GM23338 (cell line): Measurements from ENCODE around the gene CTTNBP2. TPM values are rescaled to one million over a fixed set of nuclear protein-coding genes. Genes with fewer than 3 reads are reported as not detected.

ENCODE experiments used
- ATAC-seq: fragments of 200-7000 bp; cut with Tn5 transposase; 3 replicates; pipeline ENCODE4 v1.9.1; 2020
- DNase-seq: peaks from one replicate; pipeline ENCODE4 v3.0.0-alpha.2; 2015; ENCODE audit warnings: low spot score
- H2AFZ ChIP-seq: fragments of 200-600 bp; sonication (generic); 2 replicates; pipeline ENCODE4 v1.8.0; 2016; ENCODE audit warnings: antibody characterized with exemption, mild to moderate bottlenecking, moderate library complexity
- H3F3A ChIP-seq: fragments of 200-600 bp; sonication (generic); replicated peaks from 2 replicates; pipeline ENCODE4 v1.8.0; 2017; ENCODE audit warnings: antibody characterized with exemption, mixed run types, low read depth
- H3K27ac ChIP-seq: fragments of 200-600 bp; sonication (generic); 2 replicates; pipeline ENCODE4 v1.6.1; 2016; ENCODE audit warnings: low read depth
- H3K27me3 ChIP-seq: fragments of 200-600 bp; sonication (generic); 2 replicates; pipeline ENCODE4 v1.8.0; 2016; ENCODE audit warnings: mild to moderate bottlenecking, mixed run types, moderate library complexity; ENCODE audit not compliant: insufficient read depth
- H3K36me3 ChIP-seq: fragments of 200-600 bp; sonication (generic); 2 replicates; pipeline ENCODE4 v1.8.0; 2016; ENCODE audit warnings: mild to moderate bottlenecking; ENCODE audit not compliant: insufficient read depth
- H3K4me1 ChIP-seq: fragments of 200-600 bp; sonication (generic); 2 replicates; pipeline ENCODE4 v1.8.0; 2016; ENCODE audit warnings: mild to moderate bottlenecking, moderate library complexity; ENCODE audit not compliant: insufficient read depth
- H3K4me2 ChIP-seq: fragments of 200-600 bp; sonication (generic); 2 replicates; pipeline ENCODE4 v1.7.1; 2017; ENCODE audit warnings: mixed run types
- H3K4me3 ChIP-seq: fragments of 200-600 bp; sonication (generic); 2 replicates; pipeline ENCODE4 v1.6.1; 2016; ENCODE audit warnings: mixed run types
- H3K79me2 ChIP-seq: fragments of 200-600 bp; sonication (generic); replicated peaks from 2 replicates; pipeline ENCODE4 v1.8.0; 2017; ENCODE audit warnings: mild to moderate bottlenecking; ENCODE audit not compliant: insufficient read depth
- H3K9me2 ChIP-seq: fragments of 200-600 bp; sonication (generic); 2 replicates; pipeline ENCODE4 v1.8.0; 2017; ENCODE audit not compliant: insufficient read depth
- H4K20me1 ChIP-seq: fragments of 200-600 bp; sonication (generic); replicated peaks from 2 replicates; pipeline ENCODE4 v1.8.0; 2017; ENCODE audit warnings: mild to moderate bottlenecking; ENCODE audit not compliant: insufficient read depth
- H3K27ac Mint-ChIP-seq: 2 replicates; pipeline ENCODE4 v1.8.0; 2020; ENCODE audit warnings: inconsistent platforms, mild to moderate bottlenecking, moderate library complexity, mixed read lengths
- H3K27me3 Mint-ChIP-seq: 3 replicates; pipeline ENCODE4 v1.8.0; 2022; ENCODE audit warnings: low read depth, mild to moderate bottlenecking, moderate library complexity, mixed read lengths, inconsistent platforms; ENCODE audit not compliant: insufficient read depth, poor library complexity
- H3K36me3 Mint-ChIP-seq: 3 replicates; pipeline ENCODE4 v1.8.0; 2021; ENCODE audit warnings: low read depth, mild to moderate bottlenecking, inconsistent platforms, moderate library complexity, mixed read lengths
- H3K4me1 Mint-ChIP-seq: 3 replicates; pipeline ENCODE4 v1.8.0; 2020; ENCODE audit warnings: mild to moderate bottlenecking, inconsistent platforms, mixed read lengths
- H3K4me3 Mint-ChIP-seq: 3 replicates; pipeline ENCODE4 v1.8.0; 2021; ENCODE audit warnings: moderate library complexity, mild to moderate bottlenecking, inconsistent platforms, mixed read lengths
- H3K9me3 Mint-ChIP-seq: 3 replicates; pipeline ENCODE4 v1.8.0; 2020; ENCODE audit warnings: moderate library complexity, mild to moderate bottlenecking, inconsistent platforms, mixed read lengths
- CREB1 ChIP-seq: fragments of 250-450 bp; sonication (Bioruptor Pico); IDR thresholded peaks from 2 replicates; pipeline ENCODE4 v1.5.0; 2020; ENCODE audit warnings: low read depth, mild to moderate bottlenecking, moderate library complexity
- CTCF ChIP-seq, 2 experiments: fragments of 200-600 bp in 1 of 2; sonication (generic) in 1 of 2; conservative IDR thresholded peaks; 2 replicates each; pipeline versions ENCODE4 v1.5.1 to v1.6.1; 2016 to 2017; ENCODE audit warnings: antibody characterized with exemption in 2 of 2, low read depth in 2 of 2, mild to moderate bottlenecking in 2 of 2, moderate library complexity in 1 of 2
- EZH2 ChIP-seq: fragments of 200-600 bp; sonication (generic); IDR thresholded peaks from one replicate; pipeline ENCODE4 v1.8.0; 2017; ENCODE audit warnings: antibody characterized with exemption, mild to moderate bottlenecking, low read depth; ENCODE audit not compliant: unreplicated experiment
- EZH2phosphoT487 ChIP-seq: fragments of 200-600 bp; sonication (generic); IDR thresholded peaks from one replicate; pipeline ENCODE4 v1.8.1; 2018; ENCODE audit warnings: antibody characterized with exemption; ENCODE audit not compliant: unreplicated experiment
- JUNB ChIP-seq: IDR thresholded peaks from one replicate; pipeline ENCODE4 v1.6.1; 2016; ENCODE audit warnings: antibody characterized with exemption; ENCODE audit not compliant: unreplicated experiment
- NANOG ChIP-seq: IDR thresholded peaks from 2 replicates; pipeline ENCODE4 v1.6.1; 2016; ENCODE audit warnings: antibody characterized with exemption, borderline replicate concordance
- POLR2AphosphoS5 ChIP-seq: IDR thresholded peaks from 2 replicates; pipeline ENCODE4 v1.6.1; 2016; ENCODE audit warnings: antibody characterized with exemption, low read depth
- STAT1 ChIP-seq: IDR thresholded peaks from one replicate; pipeline ENCODE4 v1.6.1; 2016; ENCODE audit warnings: antibody characterized with exemption; ENCODE audit not compliant: unreplicated experiment
- polyA plus RNA-seq: library from polyadenylated mRNA; unstranded; fragments of >200 nt; fragmentation: Nextera tagmentation; extraction: Ambion mirVana; gene quantifications from 2 replicates; pipeline ENCODE4 v1.2.1, GENCODE V29; 2016
- total RNA-seq: library from RNA; depleted of rRNA; stranded (reverse); fragments of >200 nt; shearing (Covaris generic); gene quantifications from 2 replicates; pipeline ENCODE4 v1.2.3, GENCODE V29; 2014
- TF ChIP-seq, protein P1 (sequence below): IDR thresholded peaks from one replicate; pipeline ENCODE4 v1.6.1; 2018; ENCODE audit warnings: antibody characterized with exemption; ENCODE audit not compliant: unreplicated experiment

Gene CTTNBP2
- total and polyA plus RNA-seq, 2 experiments from 2014 or later: 26.8 to 30.7 TPM

DNA sequence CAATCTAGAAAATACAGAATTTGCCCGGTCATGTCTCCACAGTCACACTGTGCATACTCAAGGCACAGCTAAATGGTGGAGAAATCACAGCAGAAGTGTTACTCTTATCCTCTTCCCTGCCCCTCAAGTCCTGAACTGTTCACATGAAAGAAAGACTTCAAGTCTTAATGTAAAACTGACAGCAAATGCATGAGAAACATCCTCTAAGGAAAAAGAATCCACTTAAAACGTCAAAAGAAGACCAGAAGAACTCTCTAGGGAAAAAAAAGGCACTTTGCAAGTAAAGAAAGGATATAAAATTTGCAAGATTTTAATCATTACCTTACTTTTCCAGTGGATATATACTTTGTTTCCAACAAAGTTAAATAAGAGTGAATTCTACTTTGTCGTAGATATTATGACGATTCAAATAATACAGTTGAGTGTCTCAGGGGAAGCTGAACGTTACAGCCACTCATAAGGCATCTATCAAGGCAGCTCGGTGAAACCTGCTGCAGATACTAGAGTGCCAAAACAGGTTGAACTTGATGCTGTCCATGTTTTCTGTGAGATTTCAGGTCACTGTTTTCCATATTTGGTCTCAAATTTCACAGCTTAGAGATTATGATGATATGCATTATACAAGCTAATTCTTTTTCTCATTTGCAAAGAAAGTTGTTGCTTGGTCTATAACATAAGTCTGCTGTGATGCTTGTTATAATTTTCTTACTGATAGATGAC lies 155.0 kb downstream of the CTTNBP2 start:
- no peaks in the 10 kb centered on the region for H3K27me3 ChIP-seq
- H3K4me1 ChIP-seq: no peaks in the 10 kb centered on the region
- Mint-ChIP-seq H3K9me3 (no peaks in the 10 kb centered on the region), H3K27ac (peak overlapping the region; percentile 87), H3K36me3 (peaks cover 41% of the 10 kb centered on the region), H3K4me3 (no peak overlapping the region), H3K27me3 (no peaks in the 10 kb centered on the region), H3K4me1 (no peaks in the 10 kb centered on the region)
- ATAC-seq (no peak), DNase-seq (no peak)
- no peak overlapping the region for H3K4me3 ChIP-seq
- no peaks in the 10 kb centered on the region for H4K20me1 ChIP-seq
- H3K9me2 ChIP-seq: no peaks in the 10 kb centered on the region
- H3F3A ChIP-seq: no peaks in the 10 kb centered on the region
- no peak overlapping the region for H2AFZ ChIP-seq
- H3K27ac ChIP-seq: no peak overlapping the region
- H3K4me2 ChIP-seq: no peak overlapping the region
- H3K79me2 ChIP-seq: no peaks in the 10 kb centered on the region
- TF ChIP-seq, protein P1, sequence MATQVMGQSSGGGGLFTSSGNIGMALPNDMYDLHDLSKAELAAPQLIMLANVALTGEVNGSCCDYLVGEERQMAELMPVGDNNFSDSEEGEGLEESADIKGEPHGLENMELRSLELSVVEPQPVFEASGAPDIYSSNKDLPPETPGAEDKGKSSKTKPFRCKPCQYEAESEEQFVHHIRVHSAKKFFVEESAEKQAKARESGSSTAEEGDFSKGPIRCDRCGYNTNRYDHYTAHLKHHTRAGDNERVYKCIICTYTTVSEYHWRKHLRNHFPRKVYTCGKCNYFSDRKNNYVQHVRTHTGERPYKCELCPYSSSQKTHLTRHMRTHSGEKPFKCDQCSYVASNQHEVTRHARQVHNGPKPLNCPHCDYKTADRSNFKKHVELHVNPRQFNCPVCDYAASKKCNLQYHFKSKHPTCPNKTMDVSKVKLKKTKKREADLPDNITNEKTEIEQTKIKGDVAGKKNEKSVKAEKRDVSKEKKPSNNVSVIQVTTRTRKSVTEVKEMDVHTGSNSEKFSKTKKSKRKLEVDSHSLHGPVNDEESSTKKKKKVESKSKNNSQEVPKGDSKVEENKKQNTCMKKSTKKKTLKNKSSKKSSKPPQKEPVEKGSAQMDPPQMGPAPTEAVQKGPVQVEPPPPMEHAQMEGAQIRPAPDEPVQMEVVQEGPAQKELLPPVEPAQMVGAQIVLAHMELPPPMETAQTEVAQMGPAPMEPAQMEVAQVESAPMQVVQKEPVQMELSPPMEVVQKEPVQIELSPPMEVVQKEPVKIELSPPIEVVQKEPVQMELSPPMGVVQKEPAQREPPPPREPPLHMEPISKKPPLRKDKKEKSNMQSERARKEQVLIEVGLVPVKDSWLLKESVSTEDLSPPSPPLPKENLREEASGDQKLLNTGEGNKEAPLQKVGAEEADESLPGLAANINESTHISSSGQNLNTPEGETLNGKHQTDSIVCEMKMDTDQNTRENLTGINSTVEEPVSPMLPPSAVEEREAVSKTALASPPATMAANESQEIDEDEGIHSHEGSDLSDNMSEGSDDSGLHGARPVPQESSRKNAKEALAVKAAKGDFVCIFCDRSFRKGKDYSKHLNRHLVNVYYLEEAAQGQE: no peak
- no peak for TF ChIP-seq EZH2phosphoT487
- TF ChIP-seq JUNB: no peak
- TF ChIP-seq EZH2: no peak
- no peak for TF ChIP-seq STAT1
- no peak for TF ChIP-seq POLR2AphosphoS5
- TF ChIP-seq CTCF (conservative IDR thresholded peaks at IDR 0.05; ENCODE audit: low read depth in 2 of 2): no peak
- TF ChIP-seq NANOG: no peak
- TF ChIP-seq CREB1 (CRISPR knock-in tag): no peak
- H3K36me3 ChIP-seq: no peaks in the 10 kb centered on the region

DNA sequence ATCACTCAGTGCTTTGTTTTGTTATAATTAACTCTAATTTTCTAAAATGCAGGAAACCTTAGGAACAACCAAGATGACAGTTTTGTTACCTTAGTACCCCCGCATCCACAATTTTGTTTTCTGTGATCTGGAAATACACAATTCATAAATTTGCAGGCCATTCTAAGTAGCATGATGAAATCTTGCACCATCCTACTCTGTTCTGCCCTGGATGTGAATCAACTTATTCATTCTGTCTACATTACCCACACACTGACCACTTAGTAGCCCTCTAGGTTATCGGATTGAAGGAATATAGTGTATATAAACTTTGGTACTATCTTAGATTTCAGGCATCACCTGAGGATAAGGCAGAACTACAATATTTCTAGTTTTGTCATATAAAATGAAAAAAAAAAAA lies 155.9 kb downstream of the CTTNBP2 start:
- Mint-ChIP-seq H3K27me3 (no peaks in the 10 kb centered on the region), H3K4me1 (no peaks in the 10 kb centered on the region), H3K27ac (0 out of 2 replicates have a peak overlapping the region, but pooled peaks have one; percentile 21), H3K36me3 (peaks cover 49% of the 10 kb centered on the region), H3K4me3 (no peak overlapping the region), H3K9me3 (no peaks in the 10 kb centered on the region)
- Histone ChIP-seq H2AFZ (no peak overlapping the region), H3K4me1 (no peaks in the 10 kb centered on the region), H4K20me1 (no peaks in the 10 kb centered on the region), H3K4me2 (no peak overlapping the region), H3K79me2 (no peaks in the 10 kb centered on the region), H3K36me3 (no peaks in the 10 kb centered on the region), H3K27ac (no peak overlapping the region), H3K27me3 (no peaks in the 10 kb centered on the region), H3K4me3 (no peak overlapping the region), H3K9me2 (no peaks in the 10 kb centered on the region), H3F3A (no peaks in the 10 kb centered on the region)
- DNase-seq (no peak), ATAC-seq (no peak)
- no peak for TF ChIP-seq EZH2phosphoT487
- TF ChIP-seq EZH2: no peak
